OCI-LY1 (cell line): ENCODE measurements around the gene FAM117B.

ENCODE experiments used
- CTCF ChIP-seq: fragments of 200-600 bp; sonication (generic), shearing (Covaris generic); IDR thresholded peaks from 2 replicates; pipeline ENCODE4 v1.5.1; 2017; ENCODE audit warnings: mild to moderate bottlenecking, antibody characterized with exemption, low read length, moderate library complexity, mixed read lengths
- EZH2 ChIP-seq: fragments of 200-600 bp; sonication (generic), shearing (Covaris generic); IDR thresholded peaks from 2 replicates; pipeline ENCODE4 v1.8.0; 2017; ENCODE audit warnings: borderline replicate concordance, mixed run types, mild to moderate bottlenecking, antibody characterized with exemption, low read length, moderate library complexity, mixed read lengths

DNA sequence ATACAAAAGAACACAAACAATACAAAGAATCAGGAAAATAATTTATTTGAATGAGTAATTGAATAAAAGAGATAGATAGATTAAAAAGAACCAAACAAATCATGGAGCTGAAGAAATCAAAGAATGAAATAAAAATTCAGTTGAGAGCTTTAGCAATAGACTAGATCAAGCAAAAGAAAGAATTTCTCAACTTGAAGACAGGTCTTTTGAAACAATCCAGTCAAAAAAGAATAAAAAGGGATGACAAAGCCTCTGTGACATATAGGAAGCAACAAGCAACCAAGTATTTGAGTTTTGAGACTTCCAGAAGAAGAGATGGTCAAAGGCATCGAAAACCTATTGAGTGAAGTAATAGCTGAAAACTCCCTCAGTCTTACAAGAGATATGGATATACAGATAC, 108.8 kb downstream of the FAM117B start:
- TF ChIP-seq CTCF (no peak), EZH2 (no peak)
